ENCODE data around the gene MRM2.
A peak's percentile ranks its signal among the peaks of the same experiment; 100 is the strongest.

The MRM2 gene

GRCh38 chr7:2248984-2249694, 7.1 kb upstream of the MRM2 start:
- Histone ChIP-seq H3K9me3 (no peaks in the 10 kb centered on the region), H3K4me3 (no peak overlapping the region), H3K36me3 (replicated peaks) (no peaks in the 10 kb centered on the region; the same call in none of the 2 replicates), H3K4me1 (no peaks in the 10 kb centered on the region), H3K27me3 (ENCODE audit: low read depth) (no peaks in the 10 kb centered on the region)
- in situ Hi-C loops (cut with MboI; ENCODE audit: low sequenced_read_pairs), result no loop called here
- DNase-seq (ENCODE audit: low spot score in 2 of 2), result no peak

GRCh38 chr7:2247141-2247995, 5.4 kb upstream of the MRM2 start:
- Histone ChIP-seq H3K36me3 (replicated peaks) (no peaks in the 10 kb centered on the region; the same call in none of the 2 replicates), H3K9me3 (no peaks in the 10 kb centered on the region), H3K4me3 (no peak overlapping the region), H3K27me3 (ENCODE audit: low read depth) (no peaks in the 10 kb centered on the region), H3K4me1 (peaks cover 4% of the 10 kb centered on the region; the same call in 1 of the 2 replicates)
- in situ Hi-C loops (cut with MboI; ENCODE audit: low sequenced_read_pairs), result no loop called here
- peak in 1 of 2 experiments; percentile 69 for DNase-seq (ENCODE audit: low spot score in 2 of 2)

DNA sequence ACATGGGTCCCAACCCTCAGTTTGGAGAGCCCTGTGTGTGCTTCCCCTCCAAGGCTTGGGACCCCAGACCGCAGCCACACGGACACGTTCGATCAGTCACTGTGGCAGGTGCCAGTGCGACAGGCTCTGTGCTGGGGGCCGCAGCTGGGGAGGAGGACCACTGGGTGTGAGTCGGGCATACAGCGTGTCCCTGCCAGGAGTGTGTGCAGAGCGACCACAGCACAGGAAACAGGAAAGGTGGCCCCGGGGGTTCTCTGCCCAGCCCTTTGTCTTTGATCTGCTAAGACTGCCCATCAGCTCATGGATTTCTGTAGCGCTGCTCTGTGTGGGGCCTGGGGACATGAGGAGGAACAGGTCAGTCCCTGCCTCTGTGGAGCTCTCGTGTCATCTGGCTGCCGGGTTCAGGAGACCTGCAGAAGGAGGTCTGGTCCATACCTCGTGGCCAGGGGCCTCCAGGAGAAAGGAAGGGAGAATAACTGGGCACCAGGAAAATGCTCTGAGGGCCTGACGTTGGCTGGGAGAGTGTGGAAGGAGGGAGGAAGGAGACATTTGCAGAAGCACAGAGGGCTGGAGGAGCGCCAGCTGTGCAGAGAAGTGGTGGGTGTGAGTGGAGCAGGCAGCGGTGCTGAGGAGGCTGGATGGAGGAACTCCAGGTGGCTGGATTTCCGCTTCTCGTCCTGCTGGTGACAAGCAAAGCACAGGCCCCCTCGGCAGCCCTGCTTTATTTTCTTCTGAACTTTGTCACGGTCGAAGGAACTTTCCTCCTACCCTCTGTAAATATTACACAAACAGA, 4.1 kb upstream of the MRM2 start:
- Histone ChIP-seq H3K9me3 (no peaks in the 10 kb centered on the region), H3K36me3 (replicated peaks) (peaks cover 4% of the 10 kb centered on the region), H3K4me1 (peaks cover 4% of the 10 kb centered on the region; the same call in 1 of the 2 replicates), H3K27me3 (ENCODE audit: low read depth) (no peaks in the 10 kb centered on the region), H3K4me3 (no peak overlapping the region)
- in situ Hi-C loops (cut with MboI; ENCODE audit: low sequenced_read_pairs), result no loop called here
- DNase-seq (ENCODE audit: low spot score in 2 of 2), result no peak

DNA sequence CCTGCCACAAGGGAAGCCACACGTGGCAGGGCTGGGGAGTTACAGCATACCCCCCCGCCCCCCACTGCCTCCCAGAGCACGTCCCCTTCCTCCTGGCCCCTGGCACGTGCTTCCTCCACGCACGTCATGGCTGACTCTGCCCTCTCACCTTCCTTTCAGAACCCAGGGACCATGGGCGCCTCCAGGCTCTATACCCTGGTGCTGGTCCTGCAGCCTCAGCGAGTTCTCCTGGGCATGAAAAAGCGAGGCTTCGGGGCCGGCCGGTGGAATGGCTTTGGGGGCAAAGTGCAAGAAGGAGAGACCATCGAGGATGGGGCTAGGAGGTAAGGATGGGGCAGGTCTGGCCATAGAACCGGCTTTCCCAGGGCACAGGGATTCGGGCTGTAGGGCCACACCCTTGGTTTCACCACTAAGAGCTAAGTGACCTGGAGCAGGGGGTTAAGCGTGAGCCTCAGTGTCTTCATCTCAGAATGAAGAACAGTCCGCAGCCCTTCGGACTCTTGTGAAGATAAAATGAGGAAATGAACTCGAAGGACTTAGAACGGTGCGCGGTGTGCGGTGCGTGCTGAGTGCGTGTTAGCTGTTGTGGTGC, 2.5 kb upstream of the MRM2 start:
- no peaks in the 10 kb centered on the region for H3K27me3 ChIP-seq (ENCODE audit: low read depth)
- no peak overlapping the region for H3K4me3 ChIP-seq
- H3K36me3 ChIP-seq (replicated peaks), result peaks cover 16% of the 10 kb centered on the region
- peaks cover 4% of the 10 kb centered on the region; the same call in 1 of the 2 replicates for H3K4me1 ChIP-seq
- H3K9me3 ChIP-seq, result no peaks in the 10 kb centered on the region
- in situ Hi-C loops (cut with MboI; ENCODE audit: low sequenced_read_pairs), result no loop called here
- DNase-seq (ENCODE audit: low spot score in 2 of 2), result no peak

DNA sequence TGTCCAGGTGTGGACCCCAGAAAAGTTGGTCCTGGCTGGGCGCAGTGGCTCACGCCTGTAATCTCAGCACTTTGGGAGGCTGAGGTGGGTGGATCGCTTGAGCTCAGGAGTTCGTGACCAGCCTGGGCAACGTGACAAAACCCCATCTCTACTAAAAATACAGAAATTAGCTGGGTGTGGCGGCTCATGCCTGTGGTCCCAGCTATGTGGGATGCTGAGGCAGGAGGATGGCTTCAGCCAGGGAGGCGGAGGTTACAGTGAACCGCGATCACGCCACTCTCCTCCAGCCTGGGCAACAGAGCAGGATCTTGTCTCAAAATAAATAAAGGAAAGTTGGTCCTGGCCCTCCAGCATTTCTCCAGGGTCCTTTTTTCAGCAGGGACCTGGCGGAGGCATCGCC, 1.5 kb upstream of the MRM2 start:
- in situ Hi-C loops (cut with MboI; ENCODE audit: low sequenced_read_pairs), result no loop called here

GRCh38 chr7:2242541-2243429, 780 bp upstream of the MRM2 start:
- Histone ChIP-seq H3K4me3 (peak overlapping the region; percentile 85), H3K4me1 (peaks cover 4% of the 10 kb centered on the region; the same call in 1 of the 2 replicates), H3K27me3 (ENCODE audit: low read depth) (no peaks in the 10 kb centered on the region), H3K9me3 (no peaks in the 10 kb centered on the region), H3K36me3 (replicated peaks) (peaks cover 29% of the 10 kb centered on the region)
- peak; percentile 12 to 59 for DNase-seq (ENCODE audit: low spot score in 2 of 2)
- in situ Hi-C loops (cut with MboI; ENCODE audit: low sequenced_read_pairs), result no loop called here

More for the DNA sequence above, 1.5 kb upstream of the MRM2 start:
- Histone ChIP-seq H3K36me3 (replicated peaks) (peaks cover 23% of the 10 kb centered on the region), H3K4me3 (no peak overlapping the region), H3K9me3 (no peaks in the 10 kb centered on the region), H3K4me1 (peaks cover 4% of the 10 kb centered on the region; the same call in 1 of the 2 replicates), H3K27me3 (ENCODE audit: low read depth) (no peaks in the 10 kb centered on the region)
- DNase-seq (ENCODE audit: low spot score in 2 of 2), result no peak

- Histone ChIP-seq H3K9me3 (no peaks in the 10 kb centered on the region), H3K4me3 (no peak overlapping the region), H3K4me1 (peaks cover 4% of the 10 kb centered on the region; the same call in 1 of the 2 replicates), H3K27me3 (ENCODE audit: low read depth) (no peaks in the 10 kb centered on the region), H3K36me3 (replicated peaks) (peaks cover 65% of the 10 kb centered on the region)
- in situ Hi-C loops (cut with MboI; ENCODE audit: low sequenced_read_pairs), result no loop called here
- DNase-seq (ENCODE audit: low spot score in 2 of 2), result no peak
Measured at GRCh38 chr7:2239242-2239641, 2.8 kb downstream of the MRM2 start.

DNA sequence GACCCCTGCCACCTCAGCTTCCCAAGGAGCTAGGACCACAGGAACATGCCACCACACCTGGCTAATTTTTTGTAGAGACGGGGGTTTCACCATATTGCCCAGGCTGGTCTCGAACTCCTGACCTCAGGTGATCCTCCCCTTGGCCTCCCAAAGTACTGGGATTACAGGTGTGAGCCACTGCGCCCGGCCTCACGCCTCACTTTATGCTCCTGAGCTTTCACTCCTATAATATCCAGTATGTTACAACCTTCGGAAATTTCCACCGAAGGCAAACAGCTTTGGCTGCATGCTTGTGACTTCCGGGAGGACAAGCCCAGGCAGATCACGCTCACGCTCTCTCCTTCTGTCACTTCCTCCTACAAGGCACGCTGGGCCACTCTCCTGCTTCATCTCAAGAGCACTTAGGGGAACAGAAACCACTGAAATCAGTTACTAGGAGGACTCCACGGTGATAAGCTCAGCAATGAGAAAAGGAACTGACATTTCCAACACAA, 4.8 kb downstream of the MRM2 start:
- Histone ChIP-seq H3K9me3 (no peaks in the 10 kb centered on the region), H3K4me1 (0 out of 2 replicates have a peak, but pooled peaks cover 4% of the 10 kb centered on the region), H3K27me3 (ENCODE audit: low read depth) (no peaks in the 10 kb centered on the region), H3K4me3 (no peak overlapping the region), H3K36me3 (replicated peaks) (peaks cover 67% of the 10 kb centered on the region)
- in situ Hi-C loops (cut with MboI; ENCODE audit: low sequenced_read_pairs), result no loop called here
- DNase-seq (ENCODE audit: low spot score in 2 of 2), result no peak

DNA sequence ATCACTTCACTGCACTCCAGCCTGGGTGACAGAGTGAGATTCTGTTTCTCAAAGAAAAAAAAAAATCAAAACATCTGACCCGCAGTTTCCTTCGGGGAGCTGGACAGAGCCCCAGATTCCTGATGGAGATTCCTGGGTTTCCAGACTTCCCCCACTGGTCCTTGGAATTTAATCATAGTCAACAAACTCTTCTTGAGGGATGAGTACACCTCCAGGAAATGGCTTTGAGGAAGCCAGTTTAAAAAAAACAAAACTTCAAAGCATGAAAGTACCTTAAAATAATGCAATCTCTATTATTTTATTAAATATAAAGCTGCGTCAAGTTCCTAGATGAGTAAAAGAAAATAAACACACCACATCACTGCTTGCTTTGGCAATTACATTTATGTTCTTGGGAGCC, 8.1 kb downstream of the MRM2 start:
- in situ Hi-C loops (cut with MboI; ENCODE audit: low sequenced_read_pairs), result no loop called here
- DNase-seq (ENCODE audit: low spot score in 2 of 2), result no peak
- H3K4me3 ChIP-seq, result no peak overlapping the region
- H3K36me3 ChIP-seq (replicated peaks), result peaks cover 61% of the 10 kb centered on the region
- no peaks in the 10 kb centered on the region for H3K9me3 ChIP-seq
- H3K27me3 ChIP-seq (ENCODE audit: low read depth), result no peaks in the 10 kb centered on the region
- 0 out of 2 replicates have a peak, but pooled peaks cover 4% of the 10 kb centered on the region for H3K4me1 ChIP-seq

- in situ Hi-C loops (cut with MboI; ENCODE audit: low sequenced_read_pairs), result no loop called here
- peaks cover 55% of the 10 kb centered on the region for H3K36me3 ChIP-seq (replicated peaks)
Measured at GRCh38 chr7:2232766-2233520, 9.1 kb downstream of the MRM2 start, which contains the start of gene MAD1L1. MAD1L1 (minus strand) TSS chr7:2232945; CDS start chr7:2230133, 2,812 bp downstream.

DNA sequence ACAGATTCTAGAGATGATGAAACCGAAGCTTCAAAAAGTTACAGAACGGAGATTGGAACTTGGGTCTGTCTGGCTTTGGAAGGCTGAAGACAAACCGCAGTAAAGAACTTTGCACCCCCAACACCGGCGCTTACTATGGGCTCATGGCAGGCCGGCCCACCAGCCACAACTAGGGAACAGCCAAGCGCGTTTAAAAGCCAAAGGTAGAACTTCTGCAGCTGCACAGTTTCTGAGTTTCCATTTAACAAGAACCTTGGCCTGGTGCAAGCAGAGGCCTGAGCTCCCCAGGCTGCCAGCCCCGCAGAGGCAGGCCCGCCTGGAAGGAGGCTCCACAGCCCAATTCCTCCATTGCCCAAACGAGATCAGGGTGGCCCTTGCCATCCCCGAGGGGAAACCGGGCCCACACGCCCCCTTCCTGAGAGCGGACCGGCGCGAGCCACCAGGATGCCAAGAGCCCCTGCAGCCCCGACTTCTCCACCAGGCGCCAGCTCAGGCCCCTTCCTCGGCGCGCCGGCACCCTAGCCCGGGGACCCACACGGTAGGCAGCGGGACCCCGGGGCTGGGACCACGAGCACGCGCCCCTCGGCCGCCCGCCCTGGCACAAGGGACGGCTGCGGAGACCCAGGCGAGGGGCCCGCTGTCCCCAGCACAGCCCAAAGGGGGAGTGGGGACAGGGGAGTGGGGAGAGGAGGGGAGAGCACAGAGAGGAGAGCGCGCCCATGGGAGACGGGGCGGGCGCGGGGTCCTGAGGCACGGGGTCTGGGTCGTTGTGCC, 9.8 kb downstream of the MRM2 start:
- Histone ChIP-seq H3K4me1 (0 out of 2 replicates have a peak, but pooled peaks cover 4% of the 10 kb centered on the region), H3K4me3 (peak overlapping the region; percentile 62), H3K36me3 (replicated peaks) (peaks cover 48% of the 10 kb centered on the region), H3K9me3 (no peaks in the 10 kb centered on the region), H3K27me3 (ENCODE audit: low read depth) (no peaks in the 10 kb centered on the region)
- in situ Hi-C loops (cut with MboI; ENCODE audit: low sequenced_read_pairs), result no loop called here
- peak in 1 of 2 experiments; percentile 44 for DNase-seq (ENCODE audit: low spot score in 2 of 2)

More at GRCh38 chr7:2232766-2233520, 9.1 kb downstream of the MRM2 start, which contains the start of gene MAD1L1:
- Histone ChIP-seq H3K27me3 (ENCODE audit: low read depth) (no peaks in the 10 kb centered on the region), H3K4me3 (peak within 1 kb of the TSS; percentile 62), H3K9me3 (no peaks in the 10 kb centered on the region), H3K4me1 (0 out of 2 replicates have a peak, but pooled peaks cover 4% of the 10 kb centered on the region)
- DNase-seq (ENCODE audit: low spot score in 2 of 2), result peak; percentile 73 to 93

Measured in HAP-1 (cell line).